ENCODE data around the gene ATP9A. TPM values are rescaled to one million over a fixed set of nuclear protein-coding genes. Genes with fewer than 3 reads are reported as not detected.

ATP9A gene
- total RNA-seq, 2 experiments from 2014 or later, result 0.58 to 0.65 TPM

DNA sequence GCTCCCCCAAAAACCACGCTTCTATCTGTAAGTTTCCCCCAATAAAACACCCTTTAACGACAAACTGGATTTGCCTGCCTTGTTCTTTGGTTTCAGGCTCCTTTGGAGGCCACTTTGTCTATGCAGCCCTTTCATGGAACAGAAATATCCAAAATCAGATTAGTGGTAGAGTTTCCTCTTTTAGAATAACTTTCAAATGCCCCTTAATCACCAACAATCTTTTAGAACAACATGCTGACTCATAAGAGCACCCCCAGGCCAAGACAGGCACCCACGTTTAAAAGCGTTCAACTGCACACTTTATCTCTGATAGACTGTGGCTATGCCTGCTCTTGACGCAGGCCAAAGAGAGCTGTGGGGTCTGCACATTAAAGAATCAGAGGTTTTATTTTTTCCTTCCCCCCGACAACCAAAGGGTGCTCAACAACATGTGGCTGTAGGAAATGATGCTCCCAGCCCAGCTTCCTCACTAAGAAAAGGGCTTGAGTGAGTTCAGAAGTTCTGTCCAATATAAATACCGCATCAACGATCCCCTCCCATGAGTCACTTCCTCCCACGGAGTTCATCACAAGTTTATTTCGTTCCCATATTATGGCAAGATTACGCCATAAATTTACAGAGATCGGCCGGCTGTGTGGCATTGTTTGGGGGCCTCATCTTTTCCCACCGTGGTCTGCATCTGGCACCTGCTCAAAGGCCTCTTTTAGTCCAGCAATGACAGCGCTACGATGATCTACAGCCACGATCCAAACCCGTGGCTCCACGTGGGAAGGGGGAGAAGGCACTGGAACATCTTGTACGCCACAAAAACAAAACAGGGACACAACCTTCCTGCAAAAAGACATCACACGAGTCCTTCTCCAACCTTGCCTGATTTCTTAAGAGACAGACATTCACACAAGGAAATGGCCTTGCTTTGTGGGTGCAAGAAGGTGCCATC, 136.9 kb downstream of the ATP9A start:
- DNase-seq, result peak; percentile 70
- Mint-ChIP-seq H3K4me3 (peak overlapping the region; percentile 18), H3K4me1 (ENCODE audit: low read depth) (peaks cover 29% of the 10 kb centered on the region), H3K9me3 (no peaks in the 10 kb centered on the region), H3K36me3 (ENCODE audit: low read depth) (no peaks in the 10 kb centered on the region), H3K27ac (peak overlapping the region; percentile 72), H3K27me3 (peaks cover 12% of the 10 kb centered on the region)
- intact Hi-C loops (cut with micrococcal nuclease), result loop anchor here (10.0 kb wide), 1 partner anchor 454 kb away; no protein-coding TSS in a partner anchor
- ChIA-PET POLR2A (no interaction called here), CTCF (interaction anchor here (1.0 kb wide), 1 partner anchor 452 kb away, joined by 3 read pairs; no protein-coding TSS in a partner anchor)
- TF ChIP-seq, protein P1, sequence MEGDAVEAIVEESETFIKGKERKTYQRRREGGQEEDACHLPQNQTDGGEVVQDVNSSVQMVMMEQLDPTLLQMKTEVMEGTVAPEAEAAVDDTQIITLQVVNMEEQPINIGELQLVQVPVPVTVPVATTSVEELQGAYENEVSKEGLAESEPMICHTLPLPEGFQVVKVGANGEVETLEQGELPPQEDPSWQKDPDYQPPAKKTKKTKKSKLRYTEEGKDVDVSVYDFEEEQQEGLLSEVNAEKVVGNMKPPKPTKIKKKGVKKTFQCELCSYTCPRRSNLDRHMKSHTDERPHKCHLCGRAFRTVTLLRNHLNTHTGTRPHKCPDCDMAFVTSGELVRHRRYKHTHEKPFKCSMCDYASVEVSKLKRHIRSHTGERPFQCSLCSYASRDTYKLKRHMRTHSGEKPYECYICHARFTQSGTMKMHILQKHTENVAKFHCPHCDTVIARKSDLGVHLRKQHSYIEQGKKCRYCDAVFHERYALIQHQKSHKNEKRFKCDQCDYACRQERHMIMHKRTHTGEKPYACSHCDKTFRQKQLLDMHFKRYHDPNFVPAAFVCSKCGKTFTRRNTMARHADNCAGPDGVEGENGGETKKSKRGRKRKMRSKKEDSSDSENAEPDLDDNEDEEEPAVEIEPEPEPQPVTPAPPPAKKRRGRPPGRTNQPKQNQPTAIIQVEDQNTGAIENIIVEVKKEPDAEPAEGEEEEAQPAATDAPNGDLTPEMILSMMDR (IDR thresholded peaks at IDR 0.05), result no peak
- ATAC-seq, result peak; percentile 79

DNA sequence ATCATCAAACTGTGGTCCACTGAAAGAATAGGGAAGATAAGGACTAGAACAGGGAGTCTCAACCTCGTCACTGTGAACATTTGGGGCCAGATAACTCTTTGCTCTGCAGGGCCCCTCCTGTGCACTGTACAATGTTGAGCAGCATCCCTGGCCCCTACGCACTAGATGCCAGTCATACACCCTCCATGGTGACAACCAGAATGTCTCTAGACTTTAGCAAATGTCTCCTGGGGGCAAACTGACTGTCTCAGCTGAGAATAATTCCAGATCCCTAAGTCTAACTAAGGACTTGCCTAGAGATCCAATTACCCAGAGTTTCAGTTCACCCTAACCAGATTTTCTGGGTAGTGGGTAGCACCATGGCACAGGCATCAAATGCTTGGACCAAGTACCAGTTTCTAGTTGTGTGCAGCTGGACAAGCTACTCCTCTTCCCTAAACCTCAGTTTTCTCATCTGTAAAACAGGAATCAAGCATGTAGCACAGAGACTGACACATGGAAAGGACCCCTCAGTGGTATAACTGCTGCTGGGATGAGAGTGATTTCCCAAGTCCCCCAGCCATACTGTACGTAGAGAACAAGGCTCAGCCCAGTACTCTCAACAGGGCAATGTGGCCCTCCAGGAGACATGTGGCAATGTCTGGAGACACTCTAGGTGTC, 138.7 kb downstream of the ATP9A start:
- TF ChIP-seq, protein P1 (IDR thresholded peaks at IDR 0.05), result no peak
- H3K4me1 Mint-ChIP-seq (ENCODE audit: low read depth), result peaks cover 29% of the 10 kb centered on the region
- DNase-seq (no peak), ATAC-seq (no peak)
- H3K27me3 Mint-ChIP-seq, result peaks cover 12% of the 10 kb centered on the region
- H3K27ac Mint-ChIP-seq, result no peak overlapping the region
- no peak overlapping the region for H3K4me3 Mint-ChIP-seq
- ChIA-PET POLR2A (no interaction called here), CTCF (no interaction called here)
- H3K36me3 Mint-ChIP-seq (ENCODE audit: low read depth), result no peaks in the 10 kb centered on the region
- H3K9me3 Mint-ChIP-seq, result no peaks in the 10 kb centered on the region
- intact Hi-C loops (cut with micrococcal nuclease), result loop anchor here (10.0 kb wide), 2 partner anchors 455 to 645 kb away; no protein-coding TSS in a partner anchor

DNA sequence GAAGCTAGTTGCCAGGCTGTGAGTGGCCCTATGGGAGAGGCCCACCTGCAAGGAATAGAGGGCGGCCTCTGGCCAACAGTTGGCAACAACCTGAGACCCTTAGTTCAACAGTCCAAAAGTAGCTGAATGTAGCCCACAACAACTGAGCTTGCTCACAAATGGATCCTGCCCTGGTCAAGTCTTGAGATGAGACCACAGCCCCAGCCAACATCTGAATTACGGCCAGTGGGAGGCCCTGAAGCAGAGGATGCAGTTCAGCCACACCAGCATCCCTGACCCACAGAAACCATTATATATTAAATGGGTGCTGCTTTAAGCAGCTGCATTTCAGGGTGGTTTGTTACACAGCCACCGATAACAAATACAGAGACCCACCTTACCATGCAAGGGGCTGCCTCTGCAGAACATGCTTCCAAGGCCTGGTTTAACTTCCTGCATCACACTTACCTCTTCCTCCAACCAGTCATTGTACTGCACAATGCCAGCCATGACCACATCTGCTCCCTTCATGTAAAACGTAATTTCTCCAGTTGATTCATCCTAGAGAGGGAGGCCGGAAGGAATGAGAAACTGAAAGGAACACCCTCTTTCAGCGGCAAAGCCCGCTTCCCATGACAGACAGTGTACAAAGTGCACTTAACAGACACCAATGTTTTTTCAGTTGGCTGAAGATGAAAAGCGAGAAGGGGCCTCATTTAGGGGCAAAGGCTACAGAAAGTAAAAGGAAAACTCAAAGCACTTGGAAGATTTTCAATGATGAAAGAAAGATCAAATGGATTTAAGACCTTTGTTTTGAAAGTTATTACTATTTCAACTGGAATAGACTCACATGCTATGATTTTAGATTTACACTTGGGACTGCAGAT, 139.4 kb downstream of the ATP9A start:
- peaks cover 29% of the 10 kb centered on the region for H3K4me1 Mint-ChIP-seq (ENCODE audit: low read depth)
- H3K36me3 Mint-ChIP-seq (ENCODE audit: low read depth), result no peaks in the 10 kb centered on the region
- no peak overlapping the region for H3K27ac Mint-ChIP-seq
- no peaks in the 10 kb centered on the region for H3K9me3 Mint-ChIP-seq
- ATAC-seq (peak; percentile 22), DNase-seq (peak; percentile 30)
- ChIA-PET POLR2A (no interaction called here), CTCF (no interaction called here)
- TF ChIP-seq, protein P1 (IDR thresholded peaks at IDR 0.05), result no peak
- peaks cover 10% of the 10 kb centered on the region for H3K27me3 Mint-ChIP-seq
- no peak overlapping the region for H3K4me3 Mint-ChIP-seq
- intact Hi-C loops (cut with micrococcal nuclease), result loop anchor here (10.0 kb wide), 1 partner anchor 644 kb away; no protein-coding TSS in a partner anchor

DNA sequence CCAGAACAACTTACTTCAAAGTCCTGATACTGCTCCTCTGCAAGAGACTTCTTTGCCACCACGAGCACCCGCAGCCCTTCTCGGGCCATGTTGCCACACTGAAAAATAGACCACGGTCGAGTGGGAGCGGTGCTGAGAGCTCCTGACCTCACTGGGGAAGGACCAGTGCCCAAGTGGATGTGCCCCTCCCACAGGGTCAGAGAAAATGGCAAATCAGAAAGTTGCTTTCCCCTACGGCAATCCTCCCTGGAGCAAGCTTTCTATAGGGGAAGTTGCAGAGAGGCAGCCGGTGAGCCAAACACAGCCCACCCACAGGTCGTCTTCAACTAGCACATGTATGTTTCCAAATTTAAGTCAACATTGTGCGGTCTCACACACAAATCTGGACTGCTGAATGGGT, 140.6 kb downstream of the ATP9A start:
- ChIA-PET POLR2A (interaction anchor here (0.6 kb wide), 1 partner anchor 98 kb away, joined by 3 read pairs; no protein-coding TSS in a partner anchor), CTCF (no interaction called here)
- intact Hi-C loops (cut with micrococcal nuclease), result loop anchor here (10.0 kb wide), 1 partner anchor 643 kb away; no protein-coding TSS in a partner anchor
- Mint-ChIP-seq H3K9me3 (no peaks in the 10 kb centered on the region), H3K4me3 (no peak overlapping the region), H3K27ac (no peak overlapping the region), H3K4me1 (ENCODE audit: low read depth) (peaks cover 29% of the 10 kb centered on the region), H3K27me3 (peaks cover 10% of the 10 kb centered on the region), H3K36me3 (ENCODE audit: low read depth) (no peaks in the 10 kb centered on the region)
- DNase-seq (no peak), ATAC-seq (no peak)
- TF ChIP-seq, protein P1 (IDR thresholded peaks at IDR 0.05), result no peak

All from activated CD8-positive, alpha-beta T cell treated with anti-CD3 and anti-CD28 coated beads for 36 hours (primary cell).